Fibroblast of lung (primary cell): ENCODE data around the gene CDC5L. TPM values are rescaled to one million over a fixed set of nuclear protein-coding genes. Genes with fewer than 3 reads are reported as not detected.
A peak's percentile ranks its signal among the peaks of the same experiment; 100 is the strongest.

ENCODE experiments used
- DNase-seq, 2 donors: peaks; one replicate each; pipeline versions ENCODE4 v3.0.0 to v3.0.0-alpha.2; 2010; ENCODE audit warnings: low read depth in 2 of 2
- H2AFZ ChIP-seq: 2 replicates; pipeline ENCODE4 v1.5.1; 2012; ENCODE audit warnings: low read length, control low read depth, inconsistent platforms
- H3K27ac ChIP-seq: 2 replicates; pipeline ENCODE4 v1.5.1; 2011; ENCODE audit warnings: low read length, control low read depth; ENCODE audit not compliant: insufficient read depth
- H3K27me3 ChIP-seq: 2 replicates; pipeline ENCODE4 v1.5.1; 2011; ENCODE audit warnings: mild to moderate bottlenecking, low read length; ENCODE audit not compliant: control insufficient read depth, insufficient read depth
- H3K36me3 ChIP-seq: 2 replicates; pipeline ENCODE4 v1.5.1; 2011; ENCODE audit warnings: low read length; ENCODE audit not compliant: control insufficient read depth, insufficient read depth
- H3K4me1 ChIP-seq: 2 replicates; pipeline ENCODE4 v1.5.1; 2011; ENCODE audit warnings: low read length; ENCODE audit not compliant: control insufficient read depth, insufficient read depth; ENCODE audit errors: extremely low read depth
- H3K4me2 ChIP-seq: 2 replicates; pipeline ENCODE4 v1.5.1; 2011; ENCODE audit warnings: low read length, control low read depth; ENCODE audit not compliant: insufficient read depth; ENCODE audit errors: extremely low read depth
- H3K4me3 ChIP-seq, 4 experiments: fragments of 200-600 bp in 1 of 4; sonication (generic) in 1 of 4; replicated peaks in 1 of 4; 2 replicates each; pipeline ENCODE4 v1.5.1; 2011 to 2016; ENCODE audit warnings: low read length in 4 of 4, low read depth in 3 of 4, mild to moderate bottlenecking in 3 of 4, control low read depth in 2 of 4, inconsistent platforms in 1 of 4, mixed read lengths in 1 of 4; ENCODE audit not compliant: insufficient read depth in 1 of 4; ENCODE audit errors: control extremely low read depth in 1 of 4
- H3K79me2 ChIP-seq: 2 replicates; pipeline ENCODE4 v1.5.1; 2012; ENCODE audit warnings: mild to moderate bottlenecking, low read length, inconsistent platforms; ENCODE audit not compliant: control insufficient read depth, insufficient read depth
- H3K9ac ChIP-seq: 2 replicates; pipeline ENCODE4 v1.5.1; 2011; ENCODE audit warnings: mild to moderate bottlenecking, low read length, control low read depth; ENCODE audit not compliant: insufficient read depth
- H3K9me3 ChIP-seq: 2 replicates; pipeline ENCODE4 v1.5.1; 2012; ENCODE audit warnings: low read depth, low read length; ENCODE audit not compliant: control insufficient read depth, insufficient read depth
- H4K20me1 ChIP-seq: 2 replicates; pipeline ENCODE4 v1.5.1; 2011; ENCODE audit warnings: low read length; ENCODE audit not compliant: control insufficient read depth, insufficient read depth; ENCODE audit errors: extremely low read depth
- EZH2 ChIP-seq: IDR thresholded peaks from 2 replicates; pipeline ENCODE4 v1.5.1; 2012; ENCODE audit warnings: low read length, control low read depth, mild to moderate bottlenecking; ENCODE audit errors: missing control alignments
- polyA plus RNA-seq, 2 donors: library from polyadenylated mRNA; depleted of rRNA in 1 of 2; stranded (reverse) in 1 of 2; unstranded in 1 of 2; fragments of >200 nt; gene quantifications; 2 replicates each; pipeline ENCODE4 v1.2.1, GENCODE V29; 2011 to 2012; ENCODE audit warnings: missing spikeins in 1 of 2
- total RNA-seq: library from RNA; depleted of rRNA; stranded (reverse); fragments of >200 nt; gene quantifications from 2 replicates; pipeline ENCODE4 v1.2.1, GENCODE V29; 2014
- TF ChIP-seq, protein P1 (sequence below), 2 donors: IDR thresholded peaks in 1 of 2; conservative IDR thresholded peaks in 1 of 2; 1 replicate in 1 of 2; 2 replicates in 1 of 2; pipeline ENCODE4 v1.5.1; 2011 to 2012; ENCODE audit warnings: low read length in 2 of 2, control low read depth in 1 of 2, inconsistent platforms in 1 of 2, low read depth in 1 of 2, mild to moderate bottlenecking in 1 of 2

Gene CDC5L
- total and polyA plus RNA-seq, 2 donors (not counting 1 experiment from before 2014, with no cell fraction given), result 18.7 to 22.5 TPM

DNA sequence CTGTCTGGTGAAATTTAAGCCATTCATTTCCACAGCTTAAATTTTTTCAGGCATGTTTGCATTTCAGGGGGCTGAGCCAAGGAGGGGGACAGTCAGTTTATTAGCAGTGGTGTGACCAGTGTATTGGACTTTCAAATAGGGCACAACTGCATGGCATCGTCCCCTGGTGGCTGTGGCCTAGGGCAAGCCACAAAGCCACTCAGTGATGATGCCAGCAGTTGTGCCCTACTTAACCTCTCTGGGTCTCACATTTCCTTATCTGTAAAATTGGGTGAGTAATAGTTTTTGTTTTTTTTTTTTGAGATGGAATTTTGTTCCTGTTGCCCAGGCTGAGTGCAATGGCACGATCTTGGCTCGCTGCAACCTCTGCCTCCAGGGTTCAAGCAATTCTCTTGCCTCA, 48.0 kb downstream of the CDC5L start:
- no peak overlapping the region for H3K9ac ChIP-seq
- TF ChIP-seq, protein P1, sequence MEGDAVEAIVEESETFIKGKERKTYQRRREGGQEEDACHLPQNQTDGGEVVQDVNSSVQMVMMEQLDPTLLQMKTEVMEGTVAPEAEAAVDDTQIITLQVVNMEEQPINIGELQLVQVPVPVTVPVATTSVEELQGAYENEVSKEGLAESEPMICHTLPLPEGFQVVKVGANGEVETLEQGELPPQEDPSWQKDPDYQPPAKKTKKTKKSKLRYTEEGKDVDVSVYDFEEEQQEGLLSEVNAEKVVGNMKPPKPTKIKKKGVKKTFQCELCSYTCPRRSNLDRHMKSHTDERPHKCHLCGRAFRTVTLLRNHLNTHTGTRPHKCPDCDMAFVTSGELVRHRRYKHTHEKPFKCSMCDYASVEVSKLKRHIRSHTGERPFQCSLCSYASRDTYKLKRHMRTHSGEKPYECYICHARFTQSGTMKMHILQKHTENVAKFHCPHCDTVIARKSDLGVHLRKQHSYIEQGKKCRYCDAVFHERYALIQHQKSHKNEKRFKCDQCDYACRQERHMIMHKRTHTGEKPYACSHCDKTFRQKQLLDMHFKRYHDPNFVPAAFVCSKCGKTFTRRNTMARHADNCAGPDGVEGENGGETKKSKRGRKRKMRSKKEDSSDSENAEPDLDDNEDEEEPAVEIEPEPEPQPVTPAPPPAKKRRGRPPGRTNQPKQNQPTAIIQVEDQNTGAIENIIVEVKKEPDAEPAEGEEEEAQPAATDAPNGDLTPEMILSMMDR (conservative IDR thresholded peaks at IDR 0.05 in 1 of 2, IDR thresholded peaks at IDR 0.05 in 1 of 2; ENCODE audit: low read depth in 1 of 2, low read length in 2 of 2), result no peak
- no peak for TF ChIP-seq EZH2
- no peak for DNase-seq
- H3K27me3 ChIP-seq, result no peaks in the 10 kb centered on the region
- no peak overlapping the region for H3K4me3 ChIP-seq
- no peak overlapping the region for H3K4me2 ChIP-seq
- H3K9me3 ChIP-seq, result no peaks in the 10 kb centered on the region
- H3K36me3 ChIP-seq, result no peaks in the 10 kb centered on the region
- no peak overlapping the region for H2AFZ ChIP-seq
- no peaks in the 10 kb centered on the region for H4K20me1 ChIP-seq
- peaks cover 3% of the 10 kb centered on the region for H3K4me1 ChIP-seq
- H3K79me2 ChIP-seq, result no peaks in the 10 kb centered on the region
- no peak overlapping the region for H3K27ac ChIP-seq

DNA sequence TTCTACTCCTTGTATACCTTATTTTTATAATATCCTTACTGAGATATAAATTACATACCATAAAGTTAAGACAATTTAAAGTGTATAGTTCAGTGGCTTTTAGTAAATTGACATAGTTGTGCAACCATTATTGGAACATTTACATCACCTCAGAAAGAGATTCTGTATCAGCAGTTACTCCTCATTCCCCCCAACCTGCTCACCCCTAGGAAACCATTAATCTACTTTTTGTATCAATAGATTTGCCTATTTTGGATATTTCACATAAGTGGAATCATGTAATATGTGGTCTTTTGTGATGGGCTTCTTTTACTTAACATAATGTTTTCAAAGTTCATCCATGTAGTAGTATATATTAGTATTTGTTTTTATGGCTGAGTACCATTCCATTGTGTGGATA, 51.3 kb downstream of the CDC5L start:
- H2AFZ ChIP-seq, result no peak overlapping the region
- H3K4me1 ChIP-seq, result peaks cover 3% of the 10 kb centered on the region
- TF ChIP-seq EZH2, result no peak
- TF ChIP-seq, protein P1 (conservative IDR thresholded peaks at IDR 0.05 in 1 of 2, IDR thresholded peaks at IDR 0.05 in 1 of 2; ENCODE audit: low read depth in 1 of 2, low read length in 2 of 2), result no peak
- H3K27me3 ChIP-seq, result no peaks in the 10 kb centered on the region
- H3K4me2 ChIP-seq, result no peak overlapping the region
- peaks cover under 1% of the 10 kb centered on the region for H3K79me2 ChIP-seq
- H3K9me3 ChIP-seq, result no peaks in the 10 kb centered on the region
- H3K36me3 ChIP-seq, result no peaks in the 10 kb centered on the region
- no peak overlapping the region for H3K27ac ChIP-seq
- no peak for DNase-seq
- no peaks in the 10 kb centered on the region for H4K20me1 ChIP-seq
- H3K4me3 ChIP-seq, result no peak overlapping the region
- H3K9ac ChIP-seq, result no peak overlapping the region

DNA sequence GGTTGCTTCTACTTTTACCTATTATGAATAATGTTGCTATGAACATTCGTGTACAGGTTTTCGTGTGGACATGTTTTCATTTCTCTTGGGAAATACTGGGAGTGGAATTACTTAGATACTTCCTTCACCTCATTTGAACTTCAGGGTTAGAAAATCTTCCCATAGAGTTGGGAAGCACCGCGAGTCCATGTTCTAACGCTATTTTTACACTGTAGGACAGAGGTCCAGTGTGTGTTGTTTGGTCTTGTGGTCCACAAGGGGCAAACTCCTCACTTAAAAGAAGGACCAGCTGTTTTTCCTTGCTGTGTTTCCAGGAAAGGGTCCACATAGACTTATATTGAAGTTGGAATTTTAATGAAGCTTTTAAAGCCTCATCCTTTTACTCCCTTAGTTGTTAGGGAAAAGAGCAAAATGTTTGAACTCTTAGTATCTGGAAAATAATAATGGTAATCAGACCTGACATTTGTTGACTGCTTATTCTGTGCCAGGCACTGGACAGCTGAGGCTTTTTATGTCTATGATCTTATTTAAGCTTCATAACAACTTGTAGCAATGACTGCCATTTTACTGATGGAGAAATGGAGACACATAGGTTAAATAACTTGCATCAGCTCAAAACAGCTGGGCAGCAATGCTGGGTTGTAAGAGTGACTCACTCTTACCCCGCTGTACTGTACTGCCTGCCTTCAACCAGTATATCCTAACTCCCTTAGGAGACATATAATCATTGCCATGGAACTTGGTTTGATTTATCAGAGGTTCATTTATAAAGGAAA, 52.0 kb downstream of the CDC5L start:
- H3K4me2 ChIP-seq, result no peak overlapping the region
- no peaks in the 10 kb centered on the region for H3K27me3 ChIP-seq
- peaks cover 4% of the 10 kb centered on the region for H3K79me2 ChIP-seq
- H3K9ac ChIP-seq, result no peak overlapping the region
- H4K20me1 ChIP-seq, result no peaks in the 10 kb centered on the region
- peak overlapping the region; percentile 58 for H3K27ac ChIP-seq
- no peak overlapping the region for H2AFZ ChIP-seq
- peaks cover 2% of the 10 kb centered on the region for H3K36me3 ChIP-seq
- H3K4me3 ChIP-seq, result no peak overlapping the region
- TF ChIP-seq, protein P1 (conservative IDR thresholded peaks at IDR 0.05 in 1 of 2, IDR thresholded peaks at IDR 0.05 in 1 of 2; ENCODE audit: low read depth in 1 of 2, low read length in 2 of 2), result no peak
- TF ChIP-seq EZH2, result no peak
- peak; percentile 63 to 85 for DNase-seq
- H3K9me3 ChIP-seq, result no peaks in the 10 kb centered on the region
- peaks cover 3% of the 10 kb centered on the region for H3K4me1 ChIP-seq
